Measurements from ENCODE around the gene CCDC102A. TPM values are rescaled to one million over a fixed set of nuclear protein-coding genes. Genes with fewer than 3 reads are reported as not detected.

CCDC102A gene
- total RNA-seq, 2 experiments from 2014 or later = 16.3 to 18.2 TPM

GRCh38 chr16:57473906-57474305 lies 62.5 kb downstream of the CCDC102A start:
- ATAC-seq (no peak), DNase-seq (no peak)
- H3K27ac Mint-ChIP-seq = no peak overlapping the region
- H3K4me3 Mint-ChIP-seq = no peak overlapping the region
- no peaks in the 10 kb centered on the region for H3K27me3 Mint-ChIP-seq (ENCODE audit: low read depth)
- CTCF ChIA-PET = interaction anchor here (0.9 to 5.1 kb wide), 8 partner anchors 9 to 102 kb away, joined by 3 to 28 read pairs (median 12); partner anchors contain the start of gene POLR2C
- peaks cover 22% of the 10 kb centered on the region for H3K36me3 Mint-ChIP-seq (ENCODE audit: low read depth)
- POLR2A ChIA-PET = interaction anchor here (1.3 to 3.3 kb wide), 2 partner anchors 12 kb away, joined by 3 to 14 read pairs; partner anchors contain the start of genes DOK4 and POLR2C
- H3K4me1 Mint-ChIP-seq (ENCODE audit: low read depth) = peaks cover 31% of the 10 kb centered on the region
- H3K9me3 Mint-ChIP-seq (ENCODE audit: insufficient read depth) = no peaks in the 10 kb centered on the region

- Mint-ChIP-seq H3K36me3 (ENCODE audit: low read depth) (peaks cover 24% of the 10 kb centered on the region), H3K27ac (peak overlapping the region; percentile 30), H3K4me1 (ENCODE audit: low read depth) (peaks cover 31% of the 10 kb centered on the region), H3K4me3 (no peak overlapping the region), H3K27me3 (ENCODE audit: low read depth) (no peaks in the 10 kb centered on the region), H3K9me3 (ENCODE audit: insufficient read depth) (no peaks in the 10 kb centered on the region)
- ChIA-PET POLR2A (interaction anchor here (1.3 to 3.3 kb wide), 2 partner anchors 11 to 13 kb away, joined by 3 to 14 read pairs; partner anchors contain the start of genes DOK4 and POLR2C), CTCF (interaction anchor here (1.1 to 5.1 kb wide), 3 partner anchors 11 to 50 kb away, joined by 3 to 28 read pairs (median 27); partner anchors contain the start of gene POLR2C)
- DNase-seq = no peak
- ATAC-seq = no peak
These were observed 63.1 kb downstream of the CCDC102A start for GRCh38 chr16:57473176-57473840.

- H3K9me3 Mint-ChIP-seq (ENCODE audit: insufficient read depth) = no peaks in the 10 kb centered on the region
- ChIA-PET CTCF (interaction anchor here (1.9 to 5.1 kb wide), 2 partner anchors 11 to 47 kb away, joined by 6 to 28 read pairs; partner anchors contain the start of gene POLR2C), POLR2A (interaction anchor here (0.6 kb wide), 2 partner anchors 28 to 1720 kb away, joined by 3 to 7 read pairs; no protein-coding TSS in a partner anchor)
- DNase-seq (no peak), ATAC-seq (no peak)
- H3K27me3 Mint-ChIP-seq (ENCODE audit: low read depth) = no peaks in the 10 kb centered on the region
- H3K27ac Mint-ChIP-seq = peak overlapping the region; percentile 30
- no peak overlapping the region for H3K4me3 Mint-ChIP-seq
- peaks cover 31% of the 10 kb centered on the region for H3K4me1 Mint-ChIP-seq (ENCODE audit: low read depth)
- peaks cover 25% of the 10 kb centered on the region for H3K36me3 Mint-ChIP-seq (ENCODE audit: low read depth)
These were observed 63.7 kb downstream of the CCDC102A start for GRCh38 chr16:57472665-57473060.

GRCh38 chr16:57471852-57472664 lies 64.3 kb downstream of the CCDC102A start:
- Mint-ChIP-seq H3K27ac (peak overlapping the region; percentile 39), H3K4me1 (ENCODE audit: low read depth) (peaks cover 31% of the 10 kb centered on the region), H3K27me3 (ENCODE audit: low read depth) (no peaks in the 10 kb centered on the region), H3K9me3 (ENCODE audit: insufficient read depth) (no peaks in the 10 kb centered on the region), H3K4me3 (no peak overlapping the region), H3K36me3 (ENCODE audit: low read depth) (peaks cover 28% of the 10 kb centered on the region)
- POLR2A ChIA-PET = interaction anchor here (0.6 to 1.5 kb wide), 3 partner anchors 10 to 1719 kb away, joined by 3 to 7 read pairs (median 5); partner anchors contain the start of gene POLR2C
- DNase-seq (no peak), ATAC-seq (no peak)
- CTCF ChIA-PET = interaction anchor here (1.9 to 2.0 kb wide), 2 partner anchors 10 to 47 kb away, joined by 6 to 8 read pairs; partner anchors contain the start of gene POLR2C

GRCh38 chr16:57471209-57471608 lies 65.2 kb downstream of the CCDC102A start:
- Mint-ChIP-seq H3K9me3 (ENCODE audit: insufficient read depth) (no peaks in the 10 kb centered on the region), H3K27me3 (ENCODE audit: low read depth) (no peaks in the 10 kb centered on the region), H3K27ac (no peak overlapping the region), H3K4me1 (ENCODE audit: low read depth) (peaks cover 24% of the 10 kb centered on the region), H3K36me3 (ENCODE audit: low read depth) (peaks cover 31% of the 10 kb centered on the region), H3K4me3 (no peak overlapping the region)
- ATAC-seq (no peak), DNase-seq (no peak)
- ChIA-PET POLR2A (interaction anchor here (1.5 kb wide), 1 partner anchor 9 kb away, joined by 5 read pairs; the partner anchor contains the start of gene POLR2C), CTCF (interaction anchor here (1.9 to 2.0 kb wide), 2 partner anchors 9 to 48 kb away, joined by 6 to 8 read pairs; partner anchors contain the start of gene POLR2C)

GRCh38 chr16:57470711-57471110 lies 65.7 kb downstream of the CCDC102A start:
- Mint-ChIP-seq H3K9me3 (ENCODE audit: insufficient read depth) (no peaks in the 10 kb centered on the region), H3K4me3 (no peak overlapping the region), H3K4me1 (ENCODE audit: low read depth) (peaks cover 21% of the 10 kb centered on the region), H3K27ac (no peak overlapping the region), H3K36me3 (ENCODE audit: low read depth) (peaks cover 36% of the 10 kb centered on the region), H3K27me3 (ENCODE audit: low read depth) (no peaks in the 10 kb centered on the region)
- POLR2A ChIA-PET = interaction anchor here (1.5 kb wide), 1 partner anchor 8 kb away, joined by 5 read pairs; the partner anchor contains the start of gene POLR2C
- no peak for DNase-seq
- CTCF ChIA-PET = interaction anchor here (1.9 to 2.0 kb wide), 2 partner anchors 8 to 49 kb away, joined by 6 to 8 read pairs; partner anchors contain the start of gene POLR2C
- ATAC-seq = no peak

GRCh38 chr16:57469917-57470470 lies 66.4 kb downstream of the CCDC102A start:
- H3K4me1 Mint-ChIP-seq (ENCODE audit: low read depth) = peaks cover 18% of the 10 kb centered on the region
- H3K27me3 Mint-ChIP-seq (ENCODE audit: low read depth) = no peaks in the 10 kb centered on the region
- H3K27ac Mint-ChIP-seq = no peak overlapping the region
- ChIA-PET POLR2A (no interaction called here), CTCF (interaction anchor here (2.0 kb wide), 1 partner anchor 8 kb away, joined by 8 read pairs; the partner anchor contains the start of gene POLR2C)
- H3K36me3 Mint-ChIP-seq (ENCODE audit: low read depth) = peaks cover 42% of the 10 kb centered on the region
- ATAC-seq (no peak), DNase-seq (no peak)
- no peak overlapping the region for H3K4me3 Mint-ChIP-seq
- no peaks in the 10 kb centered on the region for H3K9me3 Mint-ChIP-seq (ENCODE audit: insufficient read depth)

- CTCF ChIA-PET = no interaction called here
- Mint-ChIP-seq H3K27ac (no peak overlapping the region), H3K36me3 (ENCODE audit: low read depth) (peaks cover 49% of the 10 kb centered on the region)
These were observed 67.3 kb downstream of the CCDC102A start for GRCh38 chr16:57469046-57469445.

GRCh38 chr16:57468346-57468745 lies 68.0 kb downstream of the CCDC102A start:
- CTCF ChIA-PET = interaction anchor here (0.7 kb wide), 1 partner anchor 52 kb away, joined by 3 read pairs; no protein-coding TSS in a partner anchor
- POLR2A ChIA-PET = no interaction called here
- Mint-ChIP-seq H3K4me1 (ENCODE audit: low read depth) (peaks cover 27% of the 10 kb centered on the region), H3K27ac (no peak overlapping the region), H3K36me3 (ENCODE audit: low read depth) (peaks cover 53% of the 10 kb centered on the region), H3K9me3 (ENCODE audit: insufficient read depth) (no peaks in the 10 kb centered on the region), H3K4me3 (no peak overlapping the region), H3K27me3 (ENCODE audit: low read depth) (no peaks in the 10 kb centered on the region)
- ATAC-seq (no peak), DNase-seq (no peak)

More at GRCh38 chr16:57469046-57469445, 67.3 kb downstream of the CCDC102A start:
- DNase-seq (no peak), ATAC-seq (no peak)
- Mint-ChIP-seq H3K27me3 (ENCODE audit: low read depth) (no peaks in the 10 kb centered on the region), H3K4me3 (no peak overlapping the region), H3K9me3 (ENCODE audit: insufficient read depth) (no peaks in the 10 kb centered on the region), H3K4me1 (ENCODE audit: low read depth) (peaks cover 20% of the 10 kb centered on the region)
- POLR2A ChIA-PET = no interaction called here

- H3K27me3 Mint-ChIP-seq (ENCODE audit: low read depth) = no peaks in the 10 kb centered on the region
- H3K36me3 Mint-ChIP-seq (ENCODE audit: low read depth) = peaks cover 50% of the 10 kb centered on the region
- no peak overlapping the region for H3K27ac Mint-ChIP-seq
- H3K9me3 Mint-ChIP-seq (ENCODE audit: insufficient read depth) = no peaks in the 10 kb centered on the region
- CTCF ChIA-PET = interaction anchor here (1.2 to 6.6 kb wide), 4 partner anchors 11 to 164 kb away, joined by 4 to 63 read pairs (median 20); partner anchors contain the start of gene DOK4
- ATAC-seq (no peak), DNase-seq (no peak)
- no peak overlapping the region for H3K4me3 Mint-ChIP-seq
- H3K4me1 Mint-ChIP-seq (ENCODE audit: low read depth) = peaks cover 29% of the 10 kb centered on the region
- POLR2A ChIA-PET = interaction anchor here (0.9 to 1.6 kb wide), 3 partner anchors 9 to 17 kb away, joined by 3 to 6 read pairs (median 4); partner anchors contain the start of genes CIAPIN1 and COQ9
These were observed 71.8 kb downstream of the CCDC102A start for GRCh38 chr16:57464523-57464922.

- peak; percentile 55 for ATAC-seq
- Mint-ChIP-seq H3K4me1 (ENCODE audit: low read depth) (peaks cover 29% of the 10 kb centered on the region), H3K36me3 (ENCODE audit: low read depth) (peaks cover 41% of the 10 kb centered on the region), H3K4me3 (peak overlapping the region; percentile 100), H3K27me3 (ENCODE audit: low read depth) (no peaks in the 10 kb centered on the region), H3K9me3 (ENCODE audit: insufficient read depth) (no peaks in the 10 kb centered on the region), H3K27ac (peak overlapping the region; percentile 100)
- ChIA-PET CTCF (interaction anchor here (0.6 to 6.6 kb wide), 23 partner anchors 8 to 159 kb away, joined by 3 to 63 read pairs (median 6); partner anchors contain the start of genes ADGRG5, CIAPIN1, COQ9 and DOK4), POLR2A (interaction anchor here (1.0 to 2.4 kb wide), 8 partner anchors 8 to 80 kb away, joined by 4 to 20 read pairs (median 6); partner anchors contain the start of genes ADGRG5, CIAPIN1, COQ9 and DOK4)
- no peak for DNase-seq
These were observed 73.4 kb downstream of the CCDC102A start for GRCh38 chr16:57462978-57463362.
